Measurements from ENCODE around the gene RAD51B.

- TF ChIP-seq CTCF (IDR thresholded peaks at IDR 0.05; ENCODE audit: low read length) (no peak), EZH2 (optimal IDR thresholded peaks at IDR 0.05; ENCODE audit: low read depth, low read length) (no peak), EZH2phosphoT487 (IDR thresholded peaks at IDR 0.05; ENCODE audit: low read length) (no peak)
Measured at GRCh38 chr14:67962215-67962644, 142.7 kb downstream of the RAD51B start.
